BJ (cell line): ENCODE results near the gene BCAM. TPM values are rescaled to one million over a fixed set of nuclear protein-coding genes. Genes with fewer than 3 reads are reported as not detected.

Experiments used
- CTCF ChIA-PET: fragments of 350-600 bp; formaldehyde crosslinking; extraction: SDS; loops from one replicate; lab custom pipeline; 2021; ENCODE audit warnings: antibody characterized with exemption, inconsistent platforms; lab: Yijun Ruan, JAX
- POLR2A ChIA-PET: fragments of 300-600 bp; sonication (Branson Sonifier 250); formaldehyde crosslinking; extraction: SDS; loops from one replicate; lab custom pipeline; 2021; ENCODE audit warnings: antibody characterized with exemption; lab: Charles Lee
- DNase-seq: peaks from one replicate; pipeline ENCODE4 v3.0.0-alpha.2; 2011; ENCODE audit warnings: low read depth
- H3K27me3 ChIP-seq: 2 replicates; pipeline ENCODE4 v1.6.0; 2011; ENCODE audit warnings: low read length; ENCODE audit not compliant: control insufficient read depth, insufficient read depth
- H3K36me3 ChIP-seq: 2 replicates; pipeline ENCODE4 v1.5.1; 2011; ENCODE audit warnings: low read length; ENCODE audit not compliant: control insufficient read depth, insufficient read depth
- H3K4me3 ChIP-seq: 2 replicates; pipeline ENCODE4 v1.5.1; 2011; ENCODE audit warnings: low read depth, mild to moderate bottlenecking, control low read depth, low read length
- polyA plus RNA-seq: library from polyadenylated mRNA; depleted of rRNA; stranded (reverse); fragments of >200 nt; gene quantifications from 2 replicates; pipeline ENCODE4 v1.2.3, GENCODE V29; 2011
- TF ChIP-seq, protein P1 (sequence below): IDR thresholded peaks from 2 replicates; pipeline ENCODE4 v1.5.1; 2011; ENCODE audit warnings: low read depth, mild to moderate bottlenecking, control low read depth, inconsistent platforms, low read length, moderate library complexity; ENCODE audit not compliant: insufficient read depth

Gene BCAM
- polyA plus RNA-seq, 1 experiment: 8.9 TPM

DNA sequence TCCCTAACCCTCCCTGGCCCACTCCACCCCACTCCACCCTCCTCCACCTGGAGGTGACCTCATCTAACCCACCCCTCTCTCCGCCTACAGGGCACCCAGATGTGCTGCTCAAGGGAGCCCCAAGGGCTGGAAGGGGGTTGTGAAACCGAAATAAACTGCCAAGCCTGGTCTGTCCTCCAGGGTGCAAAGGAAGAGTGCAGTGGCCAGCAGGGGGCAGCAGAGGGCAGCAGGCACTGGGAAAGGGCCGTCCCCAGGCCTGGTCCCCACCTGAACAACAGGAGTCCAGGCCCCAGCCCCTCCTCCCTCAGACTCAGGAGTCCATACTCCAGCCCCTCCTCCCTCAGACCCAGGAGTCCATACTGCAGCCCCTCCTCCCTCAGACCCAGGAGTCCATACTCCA, 8.4 kb upstream of the BCAM start:
- H3K36me3 ChIP-seq: no peaks in the 10 kb centered on the region
- POLR2A ChIA-PET: no interaction called here
- H3K4me3 ChIP-seq: no peak overlapping the region
- H3K27me3 ChIP-seq: peaks cover 3% of the 10 kb centered on the region; the same call in 1 of the 2 replicates
- CTCF ChIA-PET: no interaction called here
- TF ChIP-seq, protein P1, sequence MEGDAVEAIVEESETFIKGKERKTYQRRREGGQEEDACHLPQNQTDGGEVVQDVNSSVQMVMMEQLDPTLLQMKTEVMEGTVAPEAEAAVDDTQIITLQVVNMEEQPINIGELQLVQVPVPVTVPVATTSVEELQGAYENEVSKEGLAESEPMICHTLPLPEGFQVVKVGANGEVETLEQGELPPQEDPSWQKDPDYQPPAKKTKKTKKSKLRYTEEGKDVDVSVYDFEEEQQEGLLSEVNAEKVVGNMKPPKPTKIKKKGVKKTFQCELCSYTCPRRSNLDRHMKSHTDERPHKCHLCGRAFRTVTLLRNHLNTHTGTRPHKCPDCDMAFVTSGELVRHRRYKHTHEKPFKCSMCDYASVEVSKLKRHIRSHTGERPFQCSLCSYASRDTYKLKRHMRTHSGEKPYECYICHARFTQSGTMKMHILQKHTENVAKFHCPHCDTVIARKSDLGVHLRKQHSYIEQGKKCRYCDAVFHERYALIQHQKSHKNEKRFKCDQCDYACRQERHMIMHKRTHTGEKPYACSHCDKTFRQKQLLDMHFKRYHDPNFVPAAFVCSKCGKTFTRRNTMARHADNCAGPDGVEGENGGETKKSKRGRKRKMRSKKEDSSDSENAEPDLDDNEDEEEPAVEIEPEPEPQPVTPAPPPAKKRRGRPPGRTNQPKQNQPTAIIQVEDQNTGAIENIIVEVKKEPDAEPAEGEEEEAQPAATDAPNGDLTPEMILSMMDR: peak; percentile 98
- no peak for DNase-seq

DNA sequence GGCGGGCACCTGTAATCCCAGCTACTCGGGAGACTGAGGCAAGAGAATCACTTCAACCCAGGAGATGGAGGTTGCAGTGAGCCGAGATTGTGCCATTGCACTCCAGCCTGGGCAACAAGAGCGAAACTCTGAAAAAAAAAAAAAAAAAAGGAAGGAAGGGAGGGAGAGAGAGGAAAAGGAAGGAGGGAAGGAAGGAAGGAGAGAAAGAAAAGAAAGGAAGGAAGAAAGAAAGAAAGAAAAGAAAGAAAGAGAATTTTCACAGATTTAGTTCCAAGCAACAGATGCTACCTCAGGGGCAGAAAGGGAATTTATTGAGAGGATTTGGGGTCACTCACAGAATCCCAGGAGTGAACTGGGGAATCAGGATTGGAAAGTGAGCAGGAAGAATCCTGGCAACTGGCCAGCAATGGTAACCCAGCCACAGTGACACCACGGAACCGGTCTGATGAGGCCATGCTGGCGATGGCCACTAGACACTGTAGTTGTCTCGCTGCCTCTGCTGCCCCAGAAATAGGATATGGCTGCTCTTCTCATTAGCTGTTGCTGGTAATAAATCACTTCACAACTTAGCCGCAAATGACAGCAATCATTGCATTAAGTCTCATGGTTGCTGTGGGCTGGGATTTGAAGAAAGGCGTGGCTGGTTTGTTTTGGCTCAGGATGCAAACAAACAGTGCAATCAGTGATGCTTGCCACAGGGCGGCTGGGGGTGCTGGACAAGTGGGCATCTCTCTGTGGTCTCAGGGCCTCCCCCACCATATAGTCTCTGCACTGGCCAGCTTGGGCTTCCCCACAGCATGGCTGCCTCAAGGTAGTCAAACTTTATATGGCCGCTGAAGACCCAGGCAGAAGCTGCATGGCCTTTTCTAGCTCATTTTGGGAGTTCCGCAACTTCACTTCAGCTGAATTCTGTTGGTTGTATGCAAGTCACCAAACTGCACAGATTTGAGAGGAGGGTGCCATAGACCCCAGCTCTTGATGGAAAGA, 5.2 kb upstream of the BCAM start:
- CTCF ChIA-PET: interaction anchor here (0.6 to 3.4 kb wide), 9 partner anchors 20 to 570 kb away, joined by 3 to 24 read pairs (median 3); no protein-coding TSS in a partner anchor
- POLR2A ChIA-PET: no interaction called here

DNA sequence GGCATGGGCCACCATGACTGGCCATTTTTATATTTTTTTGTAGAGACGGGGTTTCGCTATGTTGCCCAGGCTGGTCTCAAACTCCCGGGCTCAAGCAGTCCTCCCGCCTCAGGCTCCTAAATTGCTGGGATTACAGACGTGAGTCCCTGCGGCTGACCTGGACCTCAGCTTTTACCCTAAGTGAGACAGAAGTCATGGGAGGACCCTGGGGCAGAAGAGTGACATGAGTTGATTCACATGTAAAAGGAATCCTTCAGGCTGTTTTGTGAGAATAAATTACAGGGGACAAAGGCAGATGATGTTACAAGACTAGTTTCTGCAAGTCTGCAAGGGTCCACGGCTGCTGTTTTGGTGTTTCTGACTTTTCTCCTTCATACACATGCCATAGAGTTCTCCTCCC, 2.6 kb upstream of the BCAM start:
- peaks cover 3% of the 10 kb centered on the region; the same call in 1 of the 2 replicates for H3K27me3 ChIP-seq
- no peak overlapping the region for H3K4me3 ChIP-seq
- CTCF ChIA-PET: interaction anchor here (2.0 to 4.5 kb wide), 4 partner anchors 10 to 83 kb away, joined by 7 to 27 read pairs (median 13); partner anchors contain the start of gene NECTIN2
- TF ChIP-seq, protein P1: no peak
- no peaks in the 10 kb centered on the region for H3K36me3 ChIP-seq
- no peak for DNase-seq
- POLR2A ChIA-PET: no interaction called here

More for the DNA sequence above, 5.2 kb upstream of the BCAM start:
- H3K4me3 ChIP-seq: no peak overlapping the region
- H3K36me3 ChIP-seq: no peaks in the 10 kb centered on the region
- TF ChIP-seq, protein P1: no peak
- no peak for DNase-seq
- H3K27me3 ChIP-seq: peaks cover 3% of the 10 kb centered on the region; the same call in 1 of the 2 replicates

DNA sequence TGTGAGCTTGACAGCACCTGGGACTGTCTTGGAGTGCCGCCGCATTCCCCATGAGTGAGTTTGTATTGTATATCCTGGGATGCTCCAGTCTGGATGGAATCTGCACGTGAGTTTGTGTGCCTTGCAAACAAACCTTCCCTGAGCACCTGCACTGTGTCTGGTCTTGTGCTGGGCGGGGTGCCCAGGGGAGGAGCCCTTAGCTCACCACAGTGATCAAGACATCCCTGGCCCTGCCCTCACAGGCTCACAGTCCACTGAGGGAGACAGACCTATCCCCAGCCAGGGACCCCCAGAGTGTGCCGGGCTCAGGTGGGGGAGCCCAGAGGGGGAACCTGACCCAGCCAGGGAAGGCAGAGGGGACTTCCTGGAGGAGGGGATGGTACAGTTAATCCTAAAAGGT, 1.7 kb upstream of the BCAM start:
- CTCF ChIA-PET: interaction anchor here (0.6 to 4.5 kb wide), 13 partner anchors 8 to 159 kb away, joined by 3 to 27 read pairs (median 6); partner anchors contain the start of gene NECTIN2

More for the DNA sequence above, 1.7 kb upstream of the BCAM start:
- peaks cover 3% of the 10 kb centered on the region; the same call in 1 of the 2 replicates for H3K27me3 ChIP-seq
- TF ChIP-seq, protein P1: no peak
- POLR2A ChIA-PET: no interaction called here
- no peak for DNase-seq
- H3K4me3 ChIP-seq: no peak overlapping the region
- H3K36me3 ChIP-seq: no peaks in the 10 kb centered on the region; the same call in 1 of the 2 replicates
